Measurements from ENCODE around the gene OGFOD3. TPM values are rescaled to one million over a fixed set of nuclear protein-coding genes. Genes with fewer than 3 reads are reported as not detected.
"Not testable (repeated sequence)": the region's sequence is repeated elsewhere in the genome, so short reads cannot be mapped to it uniquely, and the experiment has no call there.

The OGFOD3 gene
- total RNA-seq, 5 donors from 2014 or later (not counting 1 experiment from before 2014, with no cell fraction given): 22.0 to 32.2 (median 29.2) TPM

- ATAC-seq (replicated peaks in 1 of 4): no peak
- Histone ChIP-seq H3K27me3 (replicated peaks in 1 of 2; ENCODE audit: control insufficient read depth in 2 of 2, extremely low read depth in 1 of 2, insufficient read depth in 2 of 2, low read length in 1 of 2) (no peaks in the 10 kb centered on the region), H3K36me3 (ENCODE audit: control insufficient read depth in 2 of 2, extremely low read depth in 1 of 2, insufficient read depth in 1 of 2, low read length in 1 of 2) (peaks cover 10 to 58% of the 10 kb centered on the region in 2 donors), H3K9me3 (no peaks in the 10 kb centered on the region), H3K4me1 (ENCODE audit: control insufficient read depth in 1 of 2, extremely low read depth in 1 of 2, insufficient read depth in 2 of 2, low read length in 2 of 2) (peaks cover 13 to 35% of the 10 kb centered on the region in 2 experiments), H3K27ac (ENCODE audit: low read length) (no peak overlapping the region), H3K4me3 (ENCODE audit: control insufficient read depth in 1 of 2, extremely low read depth in 1 of 2, low read length in 1 of 2) (no peak overlapping the region)
- H3K36me3 Mint-ChIP-seq: peaks cover 50% of the 10 kb centered on the region
- H3K4me1 Mint-ChIP-seq: peaks cover 26 to 37% (median 33%) of the 10 kb centered on the region in 3 donors
- H3K9me3 Mint-ChIP-seq: no peaks in the 10 kb centered on the region
- no peak for DNase-seq
- H3K27ac Mint-ChIP-seq: peak overlapping the region; percentile 0 to 63
- ChIA-PET CTCF (no interaction called here), POLR2A (no interaction called here)
- peak overlapping the region in 1 of 3 donors; percentile 11 for H3K4me3 Mint-ChIP-seq
- H3K27me3 Mint-ChIP-seq: no peaks in the 10 kb centered on the region
- WGBS (ENCODE audit: insufficient coverage): 98% methylated on average over 9 of the region's 10 CpGs
Measured at GRCh38 chr17:82461827-82462524, 43.6 kb upstream of the OGFOD3 start.

- ATAC-seq (replicated peaks in 1 of 4); H3K9me3 ChIP-seq; H3K27ac ChIP-seq (ENCODE audit: low read length); H3K27ac Mint-ChIP-seq; DNase-seq; H3K4me3 ChIP-seq (ENCODE audit: control insufficient read depth in 1 of 2, extremely low read depth in 1 of 2, low read length in 1 of 2); H3K27me3 Mint-ChIP-seq; H3K27me3 ChIP-seq (replicated peaks in 1 of 2; ENCODE audit: control insufficient read depth in 2 of 2, extremely low read depth in 1 of 2, insufficient read depth in 2 of 2, low read length in 1 of 2); H3K9me3 Mint-ChIP-seq; POLR2A ChIA-PET: not testable (repeated sequence)
- peaks cover 16 to 36% of the 10 kb centered on the region in 2 experiments for H3K4me1 ChIP-seq (ENCODE audit: control insufficient read depth in 1 of 2, extremely low read depth in 1 of 2, insufficient read depth in 2 of 2, low read length in 2 of 2)
- 100% methylated on average over 1 of the region's 9 CpGs for WGBS (ENCODE audit: insufficient coverage)
- CTCF ChIA-PET: interaction anchor here in 1 of 2 donors (0.9 kb wide), 1 partner anchor 32 kb away, joined by 3 read pairs; no protein-coding TSS in a partner anchor
- Mint-ChIP-seq H3K4me1 (peaks cover 27 to 41% (median 34%) of the 10 kb centered on the region in 3 donors), H3K36me3 (peaks cover 35% of the 10 kb centered on the region), H3K4me3 (peak overlapping the region; percentile 24 to 89 (median 84))
- peaks cover 10 to 44% of the 10 kb centered on the region in 2 donors for H3K36me3 ChIP-seq (ENCODE audit: control insufficient read depth in 2 of 2, extremely low read depth in 1 of 2, insufficient read depth in 1 of 2, low read length in 1 of 2)
Measured at GRCh38 chr17:82459936-82460335, 41.5 kb upstream of the OGFOD3 start.

- peak overlapping the region; percentile 84 to 93 (median 89) for H3K4me3 Mint-ChIP-seq
- under 1% methylated on average over 59 of the region's 62 CpGs for WGBS (ENCODE audit: insufficient coverage)
- CTCF ChIA-PET: interaction anchor here in 1 of 2 donors (0.9 kb wide), 1 partner anchor 31 kb away, joined by 3 read pairs; no protein-coding TSS in a partner anchor
- H3K27ac Mint-ChIP-seq: peak overlapping the region; percentile 68 to 85
- ATAC-seq (replicated peaks in 1 of 4) (no peak), DNase-seq (peak in 15 of 35 experiments; percentile 6 to 56 (median 16))
- Histone ChIP-seq H3K4me1 (ENCODE audit: control insufficient read depth in 1 of 2, extremely low read depth in 1 of 2, insufficient read depth in 2 of 2, low read length in 2 of 2) (peaks cover 16 to 36% of the 10 kb centered on the region in 2 experiments), H3K27me3 (replicated peaks in 1 of 2; ENCODE audit: control insufficient read depth in 2 of 2, extremely low read depth in 1 of 2, insufficient read depth in 2 of 2, low read length in 1 of 2) (no peaks in the 10 kb centered on the region), H3K27ac (ENCODE audit: low read length) (no peak overlapping the region), H3K4me3 (ENCODE audit: control insufficient read depth in 1 of 2, extremely low read depth in 1 of 2, low read length in 1 of 2) (peak overlapping the region; percentile 80 to 86), H3K9me3 (no peaks in the 10 kb centered on the region), H3K36me3 (ENCODE audit: control insufficient read depth in 2 of 2, extremely low read depth in 1 of 2, insufficient read depth in 1 of 2, low read length in 1 of 2) (peaks cover 4 to 34% of the 10 kb centered on the region in 2 donors)
- no peaks in the 10 kb centered on the region for H3K9me3 Mint-ChIP-seq
- POLR2A ChIA-PET: no interaction called here
- no peaks in the 10 kb centered on the region for H3K27me3 Mint-ChIP-seq
- H3K36me3 Mint-ChIP-seq: peaks cover 25% of the 10 kb centered on the region
- H3K4me1 Mint-ChIP-seq: peaks cover 27 to 41% (median 34%) of the 10 kb centered on the region in 3 donors
Measured at GRCh38 chr17:82458885-82459424, 40.6 kb upstream of the OGFOD3 start.

GRCh38 chr17:82458179-82458884 is 39.9 kb upstream of the OGFOD3 start, which contains the start of gene NARF:
Gene NARF, plus strand, starts transcription at chr17:82458741. Its CDS starts 63 bp downstream, at chr17:82458804.
- Mint-ChIP-seq H3K36me3 (peaks cover 20% of the 10 kb centered on the region), H3K4me1 (peaks cover 27 to 38% (median 34%) of the 10 kb centered on the region in 3 donors), H3K4me3 (peak within 1 kb of the TSS; percentile 84 to 93 (median 89)), H3K27me3 (no peaks in the 10 kb centered on the region), H3K9me3 (no peaks in the 10 kb centered on the region), H3K27ac (peak within 1 kb of the TSS; percentile 94 to 97)
- Histone ChIP-seq H3K27ac (ENCODE audit: low read length) (peak within 1 kb of the TSS; percentile 89), H3K9me3 (no peaks in the 10 kb centered on the region), H3K27me3 (replicated peaks in 1 of 2; ENCODE audit: control insufficient read depth in 2 of 2, extremely low read depth in 1 of 2, insufficient read depth in 2 of 2, low read length in 1 of 2) (no peaks in the 10 kb centered on the region), H3K4me3 (ENCODE audit: control insufficient read depth in 1 of 2, extremely low read depth in 1 of 2, low read length in 1 of 2) (peak within 1 kb of the TSS; percentile 80 to 86), H3K36me3 (ENCODE audit: control insufficient read depth in 2 of 2, extremely low read depth in 1 of 2, insufficient read depth in 1 of 2, low read length in 1 of 2) (peaks cover 0 to 28% of the 10 kb centered on the region in 2 donors), H3K4me1 (ENCODE audit: control insufficient read depth in 1 of 2, extremely low read depth in 1 of 2, insufficient read depth in 2 of 2, low read length in 2 of 2) (peaks cover 16 to 33% of the 10 kb centered on the region in 2 experiments)
- under 1% methylated on average over 85 of the region's 85 CpGs for WGBS (ENCODE audit: insufficient coverage)
- ChIA-PET CTCF (interaction anchor here in 1 of 2 donors (1.1 kb wide), 1 partner anchor 9 kb away, joined by 4 read pairs; no protein-coding TSS in a partner anchor), POLR2A (interaction anchor here in 1 of 2 donors (0.6 to 1.1 kb wide), 2 partner anchors 39 to 41 kb away, joined by 3 read pairs; partner anchors contain the start of gene HEXD)
- DNase-seq: peak; percentile 92 to 97 (median 95)
- peak; percentile 95 to 98 (median 97) for ATAC-seq (replicated peaks in 1 of 4)

GRCh38 chr17:82457929-82458178 is 39.5 kb upstream of the OGFOD3 start:
- ATAC-seq (replicated peaks in 1 of 4): no peak
- no peaks in the 10 kb centered on the region for H3K9me3 Mint-ChIP-seq
- peak overlapping the region; percentile 73 to 93 (median 89) for H3K4me3 Mint-ChIP-seq
- POLR2A ChIA-PET: interaction anchor here in 1 of 2 donors (0.6 to 1.1 kb wide), 2 partner anchors 38 to 160 kb away, joined by 3 read pairs; no protein-coding TSS in a partner anchor
- DNase-seq: peak in 1 of 35 experiments; percentile 87
- CTCF ChIA-PET: interaction anchor here in 1 of 2 donors (1.1 kb wide), 1 partner anchor 9 kb away, joined by 4 read pairs; no protein-coding TSS in a partner anchor
- H3K36me3 Mint-ChIP-seq: peaks cover 15% of the 10 kb centered on the region
- Histone ChIP-seq H3K4me1 (ENCODE audit: control insufficient read depth in 1 of 2, extremely low read depth in 1 of 2, insufficient read depth in 2 of 2, low read length in 2 of 2) (peaks cover 16 to 32% of the 10 kb centered on the region in 2 experiments), H3K27me3 (replicated peaks in 1 of 2; ENCODE audit: control insufficient read depth in 2 of 2, extremely low read depth in 1 of 2, insufficient read depth in 2 of 2, low read length in 1 of 2) (no peaks in the 10 kb centered on the region), H3K4me3 (ENCODE audit: control insufficient read depth in 1 of 2, extremely low read depth in 1 of 2, low read length in 1 of 2) (peak overlapping the region; percentile 80 to 86), H3K36me3 (ENCODE audit: control insufficient read depth in 2 of 2, extremely low read depth in 1 of 2, insufficient read depth in 1 of 2, low read length in 1 of 2) (peaks cover 0 to 23% of the 10 kb centered on the region in 2 donors), H3K27ac (ENCODE audit: low read length) (peak overlapping the region; percentile 89), H3K9me3 (no peaks in the 10 kb centered on the region)
- no peaks in the 10 kb centered on the region for H3K27me3 Mint-ChIP-seq
- peaks cover 27 to 35% (median 33%) of the 10 kb centered on the region in 3 donors for H3K4me1 Mint-ChIP-seq
- 0% methylated on average over 7 of the region's 8 CpGs for WGBS (ENCODE audit: insufficient coverage)
- peak overlapping the region; percentile 94 to 97 for H3K27ac Mint-ChIP-seq

Data from T-cell (primary cell).